ENCODE data around the gene MRGPRF.

MRGPRF gene

GRCh38 chr11:68983801-68984200, 29.2 kb downstream of the MRGPRF start:
- Histone ChIP-seq H3K4me3 (ENCODE audit: low read depth, low read length) (no peak overlapping the region), H3K27me3 (ENCODE audit: insufficient read depth, low read depth, severe bottlenecking) (no peaks in the 10 kb centered on the region), H3K27ac (no peak overlapping the region), H3K36me3 (no peaks in the 10 kb centered on the region), H3K9me3 (ENCODE audit: severe bottlenecking) (peaks cover 6% of the 10 kb centered on the region)
- TF ChIP-seq CTCF (IDR thresholded peaks at IDR 0.05; ENCODE audit: low read depth, low read length), result no peak
- no peak for DNase-seq

DNA sequence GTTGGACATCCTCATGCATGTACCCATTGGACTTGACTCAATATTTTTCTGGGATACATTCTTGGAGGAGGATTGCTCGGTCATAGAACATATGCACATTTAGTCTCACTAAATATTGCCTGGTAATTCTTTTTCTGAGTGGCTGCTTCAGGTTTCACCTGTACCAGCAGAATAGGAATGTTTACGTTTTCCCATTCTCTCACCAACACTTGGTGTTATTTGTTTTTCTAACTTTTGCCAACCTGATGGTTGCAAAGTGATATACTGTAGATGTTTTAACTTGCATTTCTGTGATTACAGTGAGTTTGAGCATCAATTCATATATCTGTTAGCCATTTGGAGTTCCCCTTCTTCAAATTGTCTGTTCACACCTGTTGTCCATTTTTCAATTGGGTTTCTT, 30.9 kb downstream of the MRGPRF start:
- Histone ChIP-seq H3K4me3 (ENCODE audit: low read depth, low read length) (no peak overlapping the region), H3K9me3 (ENCODE audit: severe bottlenecking) (peaks cover 6% of the 10 kb centered on the region), H3K27me3 (ENCODE audit: insufficient read depth, low read depth, severe bottlenecking) (no peaks in the 10 kb centered on the region), H3K27ac (no peak overlapping the region), H3K36me3 (no peaks in the 10 kb centered on the region)
- no peak for TF ChIP-seq CTCF (IDR thresholded peaks at IDR 0.05; ENCODE audit: low read depth, low read length)
- DNase-seq, result no peak

DNA sequence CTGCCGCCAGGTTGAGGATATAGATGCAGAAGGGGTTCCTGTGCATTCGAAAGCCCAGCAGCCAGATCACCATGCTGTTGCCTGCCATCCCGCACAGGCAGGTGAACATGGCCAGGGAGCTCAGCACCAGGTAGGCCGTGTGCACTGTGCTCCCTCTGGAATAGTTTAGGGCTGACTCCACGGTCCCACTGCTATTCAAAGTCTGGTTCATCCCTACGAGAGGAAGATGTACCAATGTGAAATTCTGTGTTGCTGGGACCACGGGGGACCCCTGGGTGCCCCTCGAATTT, 32.3 kb downstream of the MRGPRF start, which contains the start of gene MRGPRD:
Gene MRGPRD, minus strand, starts transcription at position 211 of the 290 bp plus-strand sequence. Its CDS starts 0 bp downstream, at position 211.
- no peak for TF ChIP-seq CTCF (IDR thresholded peaks at IDR 0.05; ENCODE audit: low read depth, low read length)
- no peak for DNase-seq
- Histone ChIP-seq H3K36me3 (no peaks in the 10 kb centered on the region), H3K27ac (no peak within 1 kb of the TSS), H3K9me3 (ENCODE audit: severe bottlenecking) (no peaks in the 10 kb centered on the region), H3K27me3 (ENCODE audit: insufficient read depth, low read depth, severe bottlenecking) (no peaks in the 10 kb centered on the region), H3K4me3 (ENCODE audit: low read depth, low read length) (no peak within 1 kb of the TSS)

- Histone ChIP-seq H3K27ac (no peak overlapping the region), H3K9me3 (ENCODE audit: severe bottlenecking) (no peaks in the 10 kb centered on the region), H3K27me3 (ENCODE audit: insufficient read depth, low read depth, severe bottlenecking) (no peaks in the 10 kb centered on the region), H3K4me3 (ENCODE audit: low read depth, low read length) (no peak overlapping the region), H3K36me3 (no peaks in the 10 kb centered on the region)
- DNase-seq, result no peak
- no peak for TF ChIP-seq CTCF (IDR thresholded peaks at IDR 0.05; ENCODE audit: low read depth, low read length)
These were observed 32.9 kb downstream of the MRGPRF start for GRCh38 chr11:68979931-68980775.

DNA sequence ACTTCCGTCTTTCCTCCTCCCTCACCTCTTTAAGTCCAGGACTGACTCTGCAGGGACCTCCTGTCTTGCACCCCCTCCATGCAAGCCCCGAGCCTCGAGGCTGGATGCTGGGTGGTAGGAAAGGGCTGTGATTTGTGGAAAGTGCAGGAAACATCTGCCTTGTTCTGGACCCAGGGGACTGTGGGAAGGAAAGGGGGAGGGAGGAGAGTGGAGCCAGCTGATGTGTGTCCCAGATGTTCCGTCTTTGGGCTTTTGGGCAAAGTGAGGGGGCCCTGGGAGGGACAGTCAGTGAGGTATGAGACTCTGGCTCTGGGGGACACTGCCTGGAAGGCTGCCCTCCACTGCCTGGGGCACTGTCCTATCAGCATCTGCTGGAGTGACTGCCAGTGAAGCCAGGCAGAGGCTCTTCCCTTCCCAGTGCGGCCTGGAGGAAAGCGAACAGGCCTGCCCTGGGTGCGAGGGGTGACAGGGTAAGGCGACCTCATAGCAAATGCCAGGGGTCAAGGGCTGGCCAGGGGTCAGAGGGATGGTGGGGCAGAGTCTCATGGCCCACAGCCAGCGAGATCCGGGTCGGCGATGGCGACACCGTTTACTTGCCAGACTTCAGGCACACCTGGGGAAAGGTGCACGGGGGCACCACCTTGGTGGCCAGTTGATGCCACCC, 34.0 kb downstream of the MRGPRF start:
- TF ChIP-seq CTCF (IDR thresholded peaks at IDR 0.05; ENCODE audit: low read depth, low read length), result no peak
- Histone ChIP-seq H3K36me3 (no peaks in the 10 kb centered on the region), H3K4me3 (ENCODE audit: low read depth, low read length) (no peak overlapping the region), H3K27me3 (ENCODE audit: insufficient read depth, low read depth, severe bottlenecking) (no peaks in the 10 kb centered on the region), H3K27ac (no peak overlapping the region), H3K9me3 (ENCODE audit: severe bottlenecking) (peaks cover 3% of the 10 kb centered on the region)
- DNase-seq, result no peak

All from WERI-Rb-1 (cell line).